ENCODE data around the gene HPGDS. TPM values are rescaled to one million over a fixed set of nuclear protein-coding genes. Genes with fewer than 3 reads are reported as not detected.
A peak's percentile ranks its signal among the peaks of the same experiment; 100 is the strongest.

HPGDS gene
- total and polyA plus RNA-seq, 5 donors from 2014 or later: 0.39 to 2.5 (median 1.1) TPM; not detected in 2

DNA sequence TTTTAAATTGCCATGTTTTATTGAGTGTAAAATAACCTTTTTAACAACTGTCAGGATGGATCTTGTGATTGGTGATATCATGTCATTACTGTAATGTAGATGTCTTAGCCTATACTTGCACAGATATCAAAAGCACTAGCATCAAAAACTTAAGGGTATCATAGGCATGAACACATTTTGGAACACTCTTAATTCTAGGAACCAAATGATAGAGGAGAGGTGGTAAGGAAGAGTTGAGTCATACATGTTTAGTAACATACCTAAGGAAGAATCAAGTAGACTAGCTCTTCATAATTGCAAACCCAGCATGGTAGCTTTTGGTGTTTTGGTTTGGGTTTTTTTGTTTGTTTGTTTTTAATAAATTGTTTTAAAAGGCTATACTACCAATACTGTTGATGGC lies 91.5 kb downstream of the HPGDS start:
- Mint-ChIP-seq H3K27ac (peak overlapping the region in 1 of 3 donors; percentile 15), H3K27me3 (no peaks in the 10 kb centered on the region)

More for the DNA sequence above, 91.5 kb downstream of the HPGDS start:
- H3K4me3 Mint-ChIP-seq: no peak overlapping the region
- ATAC-seq (ENCODE audit: low read depth in 2 of 2): no peak
- no peaks in the 10 kb centered on the region for H3K4me1 ChIP-seq (ENCODE audit: control insufficient read depth, insufficient read depth, low read length, poor library complexity, severe bottlenecking)
- no peaks in the 10 kb centered on the region for H3K27me3 ChIP-seq (ENCODE audit: control insufficient read depth, insufficient read depth, low read length)
- DNase-seq: no peak
- no peaks in the 10 kb centered on the region for H3K9me3 ChIP-seq (ENCODE audit: control insufficient read depth in 2 of 2, low read length in 2 of 2)
- H3K4me1 Mint-ChIP-seq: peaks cover 0 to 9% (median 3%) of the 10 kb centered on the region in 4 donors
- H3K4me3 ChIP-seq (ENCODE audit: low read depth, low read length): no peak overlapping the region
- peaks cover 39% of the 10 kb centered on the region for H3K36me3 ChIP-seq (ENCODE audit: control insufficient read depth, insufficient read depth, low read length)
- no peaks in the 10 kb centered on the region for H3K9me3 Mint-ChIP-seq
- peaks cover 38% of the 10 kb centered on the region for H3K36me3 Mint-ChIP-seq
- no peak overlapping the region for H3K27ac ChIP-seq (ENCODE audit: insufficient read depth, low read length, poor library complexity, severe bottlenecking)

Other genes with a start within 250 kb of the HPGDS start
- 17.6 TPM for gene SMARCAD1, start 135.0 kb downstream of the HPGDS start, total RNA-seq
- 10 to 100 TPM; 10.4 to 12.7 (median 11.6) TPM for gene SMARCAD1, start 135.0 kb downstream of the HPGDS start, polyA plus RNA-seq
- 36.5 TPM for gene PDLIM5, start 109.1 kb upstream of the HPGDS start, total RNA-seq
- 10 to 100 TPM; 42.1 to 64.5 (median 47.1) TPM for gene PDLIM5, start 109.1 kb upstream of the HPGDS start, polyA plus RNA-seq

All from CD4-positive, CD25-positive, alpha-beta regulatory T cell (primary cell).